ENCODE results near the gene IQCN.

Gene IQCN

GRCh38 chr19:18304458-18305310, 30.4 kb upstream of the IQCN start (continued):
- TF ChIP-seq ZFP3 (tag by site-specific recombination; IDR thresholded peaks at IDR 0.05; ENCODE audit: low read depth) (no peak), ZIC2 (tag by site-specific recombination; IDR thresholded peaks at IDR 0.05) (peak; percentile 78), ZNF324 (tag by site-specific recombination; IDR thresholded peaks at IDR 0.05) (0 out of 2 replicates have a peak, but pooled peaks have one; percentile 43), YY2 (tag by site-specific recombination; IDR thresholded peaks at IDR 0.05) (no peak), ZNF660 (tag by site-specific recombination; IDR thresholded peaks at IDR 0.05) (no peak; the same call in 1 of the 2 replicates), ZBTB6 (tag by site-specific recombination; IDR thresholded peaks at IDR 0.05) (0 out of 2 replicates have a peak, but pooled peaks have one; percentile 14), ZNF654 (tag by site-specific recombination; IDR thresholded peaks at IDR 0.05; ENCODE audit: low read depth) (no peak), ZNF530 (tag by site-specific recombination; IDR thresholded peaks at IDR 0.05; ENCODE audit: low read depth) (no peak), SP7 (tag by site-specific recombination; IDR thresholded peaks at IDR 0.05) (peak; percentile 59), ZEB2 (tag by site-specific recombination; IDR thresholded peaks at IDR 0.05) (peak; percentile 56; the same call in 1 of the 2 replicates), TCF7L2 (IDR thresholded peaks at IDR 0.05; ENCODE audit: borderline replicate concordance, low read depth, low read length) (no peak), TRIM28 (IDR thresholded peaks at IDR 0.05; ENCODE audit: borderline replicate concordance, low read length) (0 out of 2 replicates have a peak, but pooled peaks have one; percentile 29)
- TF ChIP-seq, protein P1, sequence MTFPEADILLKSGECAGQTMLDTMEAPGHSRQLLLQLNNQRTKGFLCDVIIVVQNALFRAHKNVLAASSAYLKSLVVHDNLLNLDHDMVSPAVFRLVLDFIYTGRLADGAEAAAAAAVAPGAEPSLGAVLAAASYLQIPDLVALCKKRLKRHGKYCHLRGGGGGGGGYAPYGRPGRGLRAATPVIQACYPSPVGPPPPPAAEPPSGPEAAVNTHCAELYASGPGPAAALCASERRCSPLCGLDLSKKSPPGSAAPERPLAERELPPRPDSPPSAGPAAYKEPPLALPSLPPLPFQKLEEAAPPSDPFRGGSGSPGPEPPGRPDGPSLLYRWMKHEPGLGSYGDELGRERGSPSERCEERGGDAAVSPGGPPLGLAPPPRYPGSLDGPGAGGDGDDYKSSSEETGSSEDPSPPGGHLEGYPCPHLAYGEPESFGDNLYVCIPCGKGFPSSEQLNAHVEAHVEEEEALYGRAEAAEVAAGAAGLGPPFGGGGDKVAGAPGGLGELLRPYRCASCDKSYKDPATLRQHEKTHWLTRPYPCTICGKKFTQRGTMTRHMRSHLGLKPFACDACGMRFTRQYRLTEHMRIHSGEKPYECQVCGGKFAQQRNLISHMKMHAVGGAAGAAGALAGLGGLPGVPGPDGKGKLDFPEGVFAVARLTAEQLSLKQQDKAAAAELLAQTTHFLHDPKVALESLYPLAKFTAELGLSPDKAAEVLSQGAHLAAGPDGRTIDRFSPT (tag by site-specific recombination; IDR thresholded peaks at IDR 0.05): peak; percentile 76; the same call in 1 of the 2 replicates

DNA sequence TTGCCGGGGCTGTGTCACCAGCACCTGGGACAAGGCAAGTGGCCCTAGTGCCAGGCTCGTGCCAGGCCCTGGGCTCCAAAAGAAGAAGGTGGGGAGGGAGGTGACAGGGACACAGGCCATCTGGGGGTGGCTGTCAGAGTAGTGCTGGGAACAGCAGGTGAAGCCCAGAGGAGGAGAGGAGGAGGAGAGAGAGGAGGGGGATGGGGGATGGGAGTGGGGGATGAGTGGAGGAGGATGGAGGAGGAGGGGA, 29.9 kb upstream of the IQCN start:
- Histone ChIP-seq H3K4me3 (ENCODE audit: low read depth, low read length) (no peak overlapping the region), H3K9me3 (ENCODE audit: control insufficient read depth, insufficient read depth, low read depth, low read length) (no peaks in the 10 kb centered on the region), H3K36me3 (ENCODE audit: control insufficient read depth in 2 of 2, insufficient read depth in 1 of 2, low read length in 2 of 2) (peaks cover 2 to 31% of the 10 kb centered on the region in 2 experiments; a peak in 1 of 3 replicates), H3K27ac (ENCODE audit: extremely low read depth, low read depth, low read length) (no peak overlapping the region), H3K4me1 (ENCODE audit: control insufficient read depth, insufficient read depth, low read length) (peaks cover 5% of the 10 kb centered on the region; the same call in 1 of the 2 replicates)
- POLR2A ChIA-PET: interaction anchor here (1.5 to 2.0 kb wide), 3 partner anchors 12 to 23 kb away, joined by 12 to 41 read pairs (median 15); partner anchors contain the start of genes JUND and LSM4
- CTCF ChIA-PET: interaction anchor here (1.7 to 5.0 kb wide), 2 partner anchors 17 to 26 kb away, joined by 6 to 41 read pairs; no protein-coding TSS in a partner anchor
- TF ChIP-seq SETDB1 (IDR thresholded peaks at IDR 0.05; ENCODE audit: insufficient read length, low read length) (no peak), PBX3 (CRISPR knock-in tag; IDR thresholded peaks at IDR 0.05) (no peak), ZBTB20 (tag by site-specific recombination; IDR thresholded peaks at IDR 0.05) (peak; percentile 41), ZNF146 (tag by site-specific recombination; IDR thresholded peaks at IDR 0.05) (no peak), ZNF560 (tag by site-specific recombination; IDR thresholded peaks at IDR 0.05; ENCODE audit: borderline replicate concordance) (no peak), KLF17 (tag by site-specific recombination; IDR thresholded peaks at IDR 0.05) (no peak; the same call in 1 of the 2 replicates), ZNF341 (tag by site-specific recombination; IDR thresholded peaks at IDR 0.05; ENCODE audit: low read depth) (peak; percentile 25; the same call in 1 of the 2 replicates), ZNF645 (tag by site-specific recombination; IDR thresholded peaks at IDR 0.05) (0 out of 2 replicates have a peak, but pooled peaks have one; percentile 38), ZBTB10 (tag by site-specific recombination; IDR thresholded peaks at IDR 0.05) (no peak)
- TF ChIP-seq, protein P2, sequence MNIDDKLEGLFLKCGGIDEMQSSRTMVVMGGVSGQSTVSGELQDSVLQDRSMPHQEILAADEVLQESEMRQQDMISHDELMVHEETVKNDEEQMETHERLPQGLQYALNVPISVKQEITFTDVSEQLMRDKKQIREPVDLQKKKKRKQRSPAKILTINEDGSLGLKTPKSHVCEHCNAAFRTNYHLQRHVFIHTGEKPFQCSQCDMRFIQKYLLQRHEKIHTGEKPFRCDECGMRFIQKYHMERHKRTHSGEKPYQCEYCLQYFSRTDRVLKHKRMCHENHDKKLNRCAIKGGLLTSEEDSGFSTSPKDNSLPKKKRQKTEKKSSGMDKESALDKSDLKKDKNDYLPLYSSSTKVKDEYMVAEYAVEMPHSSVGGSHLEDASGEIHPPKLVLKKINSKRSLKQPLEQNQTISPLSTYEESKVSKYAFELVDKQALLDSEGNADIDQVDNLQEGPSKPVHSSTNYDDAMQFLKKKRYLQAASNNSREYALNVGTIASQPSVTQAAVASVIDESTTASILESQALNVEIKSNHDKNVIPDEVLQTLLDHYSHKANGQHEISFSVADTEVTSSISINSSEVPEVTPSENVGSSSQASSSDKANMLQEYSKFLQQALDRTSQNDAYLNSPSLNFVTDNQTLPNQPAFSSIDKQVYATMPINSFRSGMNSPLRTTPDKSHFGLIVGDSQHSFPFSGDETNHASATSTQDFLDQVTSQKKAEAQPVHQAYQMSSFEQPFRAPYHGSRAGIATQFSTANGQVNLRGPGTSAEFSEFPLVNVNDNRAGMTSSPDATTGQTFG (tag by site-specific recombination; IDR thresholded peaks at IDR 0.05; ENCODE audit: borderline replicate concordance): no peak
